Loucy (cell line): ENCODE measurements around the gene PADI1.

Experiments
- H2AFZ ChIP-seq: fragments of 200-600 bp; sonication (generic); 2 replicates; pipeline ENCODE4 v1.6.0; 2016; ENCODE audit warnings: antibody characterized with exemption, mild to moderate bottlenecking, low read length, moderate library complexity
- H3F3A ChIP-seq: fragments of 200-600 bp; 2 replicates; pipeline ENCODE4 v1.6.0; 2016; ENCODE audit warnings: antibody characterized with exemption, low read depth, mild to moderate bottlenecking
- H3K27me3 ChIP-seq: fragments of 200-600 bp; sonication (generic); 2 replicates; pipeline ENCODE4 v1.6.1; 2014; ENCODE audit warnings: low read length, mild to moderate bottlenecking; ENCODE audit not compliant: insufficient read depth, poor library complexity, severe bottlenecking
- H3K36me3 ChIP-seq: fragments of 200-600 bp; sonication (generic); 2 replicates; pipeline ENCODE4 v1.6.1; 2016; ENCODE audit warnings: low read length; ENCODE audit not compliant: insufficient read depth
- H3K4me1 ChIP-seq: fragments of 200-600 bp; sonication (generic); 2 replicates; pipeline ENCODE4 v1.5.1; 2014; ENCODE audit warnings: low read length, mild to moderate bottlenecking; ENCODE audit not compliant: insufficient read depth, poor library complexity, severe bottlenecking
- H3K4me2 ChIP-seq: fragments of 200-600 bp; sonication (generic); 2 replicates; pipeline ENCODE4 v1.6.0; 2014; ENCODE audit warnings: antibody characterized with exemption, low read length, low read depth, mild to moderate bottlenecking; ENCODE audit not compliant: poor library complexity, severe bottlenecking
- H3K4me3 ChIP-seq: fragments of 200-600 bp; sonication (generic); 2 replicates; pipeline ENCODE4 v1.5.1; 2014; ENCODE audit warnings: low read length, mild to moderate bottlenecking, mixed read lengths; ENCODE audit not compliant: poor library complexity, severe bottlenecking
- H3K79me2 ChIP-seq: fragments of 200-600 bp; sonication (generic); 2 replicates; pipeline ENCODE4 v1.6.1; 2014; ENCODE audit warnings: low read length; ENCODE audit not compliant: insufficient read depth
- H3K9ac ChIP-seq: fragments of 200-600 bp; sonication (generic); 2 replicates; pipeline ENCODE4 v1.6.0; 2014; ENCODE audit warnings: mild to moderate bottlenecking, low read depth, low read length, moderate library complexity; ENCODE audit not compliant: poor library complexity, severe bottlenecking
- H3K9me2 ChIP-seq: fragments of 200-600 bp; sonication (generic); replicated peaks from 2 replicates; pipeline ENCODE4 v1.6.1; 2016; ENCODE audit warnings: low read depth, low read length, mixed read lengths
- H3K9me3 ChIP-seq: fragments of 200-600 bp; sonication (generic); 2 replicates; pipeline ENCODE4 v1.6.1; 2014; ENCODE audit warnings: mild to moderate bottlenecking, antibody characterized with exemption, low read length, low read depth; ENCODE audit not compliant: insufficient read depth
- H4K20me1 ChIP-seq: fragments of 200-600 bp; sonication (generic); 2 replicates; pipeline ENCODE4 v1.6.0; 2014; ENCODE audit warnings: antibody characterized with exemption, low read length, mild to moderate bottlenecking; ENCODE audit not compliant: insufficient read depth, poor library complexity, severe bottlenecking
- CTCF ChIP-seq: fragments of 200-600 bp; sonication (generic); conservative IDR thresholded peaks from 2 replicates; pipeline ENCODE4 v1.5.1; 2014; ENCODE audit warnings: mild to moderate bottlenecking, antibody characterized with exemption, low read length
- EZH2phosphoT487 ChIP-seq: fragments of 200-600 bp; IDR thresholded peaks from 2 replicates; pipeline ENCODE4 v1.6.1; 2018; ENCODE audit warnings: antibody characterized with exemption, mild to moderate bottlenecking, moderate library complexity, borderline replicate concordance

PADI1 gene

GRCh38 chr1:17272066-17272465 is 67.1 kb downstream of the PADI1 start:
- Histone ChIP-seq H3K4me3 (no peak overlapping the region), H3K79me2 (no peaks in the 10 kb centered on the region), H2AFZ (no peak overlapping the region), H3K36me3 (no peaks in the 10 kb centered on the region), H3K9me2 (no peaks in the 10 kb centered on the region), H3F3A (no peaks in the 10 kb centered on the region), H3K4me2 (no peak overlapping the region), H3K9me3 (no peaks in the 10 kb centered on the region), H4K20me1 (no peaks in the 10 kb centered on the region), H3K4me1 (no peaks in the 10 kb centered on the region), H3K9ac (no peak overlapping the region), H3K27me3 (no peaks in the 10 kb centered on the region)
- TF ChIP-seq CTCF: no peak
- no peak for TF ChIP-seq EZH2phosphoT487

- Histone ChIP-seq H3K4me1 (no peaks in the 10 kb centered on the region), H3K9me2 (no peaks in the 10 kb centered on the region), H3K79me2 (no peaks in the 10 kb centered on the region), H3K36me3 (no peaks in the 10 kb centered on the region), H3K4me2 (no peak overlapping the region), H3K9me3 (no peaks in the 10 kb centered on the region), H2AFZ (no peak overlapping the region), H4K20me1 (no peaks in the 10 kb centered on the region), H3F3A (no peaks in the 10 kb centered on the region), H3K9ac (no peak overlapping the region), H3K4me3 (no peak overlapping the region), H3K27me3 (no peaks in the 10 kb centered on the region)
- TF ChIP-seq EZH2phosphoT487 (no peak), CTCF (no peak)
These were observed 67.7 kb downstream of the PADI1 start for GRCh38 chr1:17272646-17273045.

GRCh38 chr1:17273096-17273495 is 68.2 kb downstream of the PADI1 start:
- Histone ChIP-seq H3F3A (no peaks in the 10 kb centered on the region), H4K20me1 (no peaks in the 10 kb centered on the region), H3K27me3 (no peaks in the 10 kb centered on the region), H3K36me3 (no peaks in the 10 kb centered on the region), H3K4me3 (no peak overlapping the region), H3K4me2 (no peak overlapping the region), H3K79me2 (no peaks in the 10 kb centered on the region), H3K9me3 (no peaks in the 10 kb centered on the region), H2AFZ (no peak overlapping the region), H3K9ac (no peak overlapping the region), H3K9me2 (no peaks in the 10 kb centered on the region), H3K4me1 (no peaks in the 10 kb centered on the region)
- no peak for TF ChIP-seq EZH2phosphoT487
- TF ChIP-seq CTCF: no peak
